Esophagus squamous epithelium (tissue), 5 donors: ENCODE results near the gene ZNF648. TPM values are rescaled to one million over a fixed set of nuclear protein-coding genes. Genes with fewer than 3 reads are reported as not detected.

Source experiments
- DNase-seq: peaks from one replicate; lab custom pipeline; 2025; lab: John Stamatoyannopoulos, UW
- H3K27ac ChIP-seq, 4 donors: fragments of 200-600 bp; sonication (generic); one replicate each; pipeline ENCODE4 v1.5.1; 2016 to 2019; ENCODE audit warnings: mild to moderate bottlenecking in 1 of 4
- H3K27me3 ChIP-seq, 4 donors: fragments of 200-600 bp; sonication (generic); 1 replicate in 3 of 4; 2 replicates in 1 of 4; pipeline versions ENCODE4 v1.5.1 to v1.6.0; 2017 to 2021; ENCODE audit warnings: antibody characterized with exemption in 1 of 4
- H3K36me3 ChIP-seq, 3 donors: fragments of 200-600 bp; sonication (generic); one replicate each; pipeline ENCODE4 v1.5.1; 2016 to 2019
- H3K4me1 ChIP-seq, 3 donors: fragments of 200-600 bp; sonication (generic); one replicate each; pipeline ENCODE4 v1.5.1; 2017 to 2019
- H3K4me3 ChIP-seq, 4 donors: fragments of 200-600 bp; sonication (generic); 1 replicate in 3 of 4; 2 replicates in 1 of 4; pipeline ENCODE4 v1.5.1; 2016 to 2019; ENCODE audit warnings: mild to moderate bottlenecking in 2 of 4, moderate library complexity in 1 of 4
- H3K9me3 ChIP-seq, 3 donors: fragments of 200-600 bp; sonication (generic); one replicate each; pipeline ENCODE4 v1.5.1; 2016 to 2019
- POLR2A ChIP-seq, 4 donors: fragments of 450-650 bp; IDR thresholded peaks; one replicate each; pipeline ENCODE4 v1.6.1; 2017; ENCODE audit warnings: antibody characterized with exemption in 4 of 4, mild to moderate bottlenecking in 4 of 4, moderate library complexity in 3 of 4
- WGBS, 2 donors: methylation state at CpG; one replicate each; pipeline ENCODE4 v1.1.5; 2018; 5-methylcytosine and 5-hydroxymethylcytosine counted together
- intact Hi-C: fragments of 100-400 bp; cut with DNase I; formaldehyde crosslinking; loops from one replicate; pipeline ENCODE4 v1.15.0; 2022
- total RNA-seq, 4 donors: library from RNA; depleted of rRNA; stranded (reverse); fragments of >200 nt; gene quantifications; one replicate each; pipeline ENCODE4 v1.1.0, GENCODE V29; 2016
- TF ChIP-seq, protein P1 (sequence below), 6 experiments: fragments of 450-650 bp in 4 of 6; fragments of 200-600 bp in 2 of 6; sonication (generic) in 2 of 6; IDR thresholded peaks; one replicate each; pipeline ENCODE4 v1.5.1; 2016 to 2019; ENCODE audit warnings: antibody characterized with exemption in 6 of 6, mild to moderate bottlenecking in 4 of 6, moderate library complexity in 4 of 6
- donor health status: DM: yes; HTN: yes; CAD: no.

Gene ZNF648, protein sequence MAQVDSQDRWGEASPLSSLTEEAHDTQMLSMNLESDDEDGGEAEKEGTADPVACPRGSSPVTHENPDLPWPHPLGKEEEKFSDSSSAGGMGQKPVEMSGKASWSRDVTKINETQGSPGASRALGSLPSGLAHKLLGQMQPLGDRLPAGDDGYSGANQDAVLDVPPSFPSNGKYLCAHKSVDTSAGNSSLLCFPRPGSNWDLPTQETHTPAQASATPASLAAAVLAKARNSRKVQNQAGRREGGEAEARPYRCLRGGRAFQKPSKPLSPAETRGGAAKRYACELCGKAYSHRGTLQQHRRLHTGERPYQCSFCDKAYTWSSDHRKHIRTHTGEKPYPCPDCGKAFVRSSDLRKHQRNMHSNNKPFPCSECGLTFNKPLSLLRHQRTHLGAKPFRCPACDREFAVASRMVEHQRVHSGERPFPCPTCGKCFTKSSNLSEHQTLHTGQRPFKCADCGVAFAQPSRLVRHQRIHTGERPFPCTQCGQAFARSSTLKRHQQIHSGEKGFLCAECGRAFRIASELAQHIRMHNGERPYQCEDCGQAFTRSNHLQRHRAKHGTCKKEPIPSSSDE
- total RNA-seq: under 1 TPM in 1 of 4 donors, not detected in 3; under 0.01 TPM

DNA sequence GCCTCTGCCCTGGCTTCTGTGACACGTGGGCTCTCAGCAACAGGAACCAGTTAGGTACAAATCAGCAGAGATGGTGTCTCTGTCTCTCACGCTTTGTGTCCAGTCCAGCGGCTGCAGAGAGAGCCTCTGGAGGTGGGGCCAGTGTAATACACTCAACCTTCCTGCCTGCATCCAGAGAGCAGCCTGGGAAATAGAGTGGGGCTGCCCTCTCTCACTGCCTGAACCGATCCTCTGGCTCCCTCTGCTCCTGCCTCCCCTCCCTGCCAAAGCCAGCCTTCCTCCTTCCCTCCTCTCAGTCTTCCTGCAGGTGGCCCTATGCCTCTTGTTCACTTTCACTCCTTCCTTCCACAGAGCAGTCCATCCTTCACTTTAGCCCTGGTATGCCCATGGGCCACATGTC lies at the start of gene ZNF648:
Gene ZNF648 (minus strand): TSS at position 119 of the 400 bp plus-strand sequence. CDS start 3,702 bp downstream, outside the sequence.
- no peaks in the 10 kb centered on the region for H3K36me3 ChIP-seq
- H3K9me3 ChIP-seq: no peaks in the 10 kb centered on the region
- intact Hi-C loops: no loop called here
- no peak within 1 kb of the TSS for H3K27ac ChIP-seq
- H3K4me1 ChIP-seq: peaks cover 0 to 8% (median 0%) of the 10 kb centered on the region in 3 donors
- no peak for TF ChIP-seq POLR2A (IDR thresholded peaks at IDR 0.05)
- TF ChIP-seq, protein P1, sequence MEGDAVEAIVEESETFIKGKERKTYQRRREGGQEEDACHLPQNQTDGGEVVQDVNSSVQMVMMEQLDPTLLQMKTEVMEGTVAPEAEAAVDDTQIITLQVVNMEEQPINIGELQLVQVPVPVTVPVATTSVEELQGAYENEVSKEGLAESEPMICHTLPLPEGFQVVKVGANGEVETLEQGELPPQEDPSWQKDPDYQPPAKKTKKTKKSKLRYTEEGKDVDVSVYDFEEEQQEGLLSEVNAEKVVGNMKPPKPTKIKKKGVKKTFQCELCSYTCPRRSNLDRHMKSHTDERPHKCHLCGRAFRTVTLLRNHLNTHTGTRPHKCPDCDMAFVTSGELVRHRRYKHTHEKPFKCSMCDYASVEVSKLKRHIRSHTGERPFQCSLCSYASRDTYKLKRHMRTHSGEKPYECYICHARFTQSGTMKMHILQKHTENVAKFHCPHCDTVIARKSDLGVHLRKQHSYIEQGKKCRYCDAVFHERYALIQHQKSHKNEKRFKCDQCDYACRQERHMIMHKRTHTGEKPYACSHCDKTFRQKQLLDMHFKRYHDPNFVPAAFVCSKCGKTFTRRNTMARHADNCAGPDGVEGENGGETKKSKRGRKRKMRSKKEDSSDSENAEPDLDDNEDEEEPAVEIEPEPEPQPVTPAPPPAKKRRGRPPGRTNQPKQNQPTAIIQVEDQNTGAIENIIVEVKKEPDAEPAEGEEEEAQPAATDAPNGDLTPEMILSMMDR (IDR thresholded peaks at IDR 0.05): no peak
- no peak for DNase-seq
- WGBS, 2 donors: 30 to 44% methylated on average over 2 to 4 of the region's 4 CpGs
- no peak within 1 kb of the TSS for H3K4me3 ChIP-seq
- peaks cover 0 to 48% (median 0%) of the 10 kb centered on the region in 4 donors for H3K27me3 ChIP-seq

DNA sequence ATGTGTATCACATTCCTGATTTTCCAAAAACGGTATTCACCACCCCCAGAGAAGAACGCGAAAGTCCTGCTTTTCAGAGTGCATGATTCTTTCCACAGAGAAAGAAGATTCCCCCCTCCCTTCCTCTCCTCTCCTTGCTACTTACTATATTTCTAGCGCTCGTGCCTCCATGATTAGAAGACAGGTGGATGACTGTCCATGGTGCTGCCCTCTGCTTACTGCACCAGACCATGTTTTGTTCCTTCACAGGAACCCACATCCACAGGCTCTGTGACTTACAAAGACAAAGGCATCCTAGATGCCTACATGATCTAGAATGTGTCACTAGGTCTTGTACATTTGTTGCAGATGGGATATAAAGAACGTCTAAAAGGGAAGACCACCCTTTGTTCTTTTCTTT lies 49.1 kb upstream of the ZNF648 start:
- Histone ChIP-seq H3K27me3 (peaks cover 0 to 6% (median 0%) of the 10 kb centered on the region in 4 donors), H3K9me3 (no peaks in the 10 kb centered on the region), H3K27ac (no peak overlapping the region), H3K4me1 (peaks cover 0 to 24% (median 0%) of the 10 kb centered on the region in 3 donors), H3K36me3 (no peaks in the 10 kb centered on the region), H3K4me3 (no peak overlapping the region)
- no peak for DNase-seq
- intact Hi-C loops: no loop called here
- WGBS, 2 donors: 84 to 95% methylated on average over 6 of the region's 6 CpGs
- TF ChIP-seq POLR2A (IDR thresholded peaks at IDR 0.05): no peak
- TF ChIP-seq, protein P1 (IDR thresholded peaks at IDR 0.05): peak in 1 of 6 experiments; percentile 18

DNA sequence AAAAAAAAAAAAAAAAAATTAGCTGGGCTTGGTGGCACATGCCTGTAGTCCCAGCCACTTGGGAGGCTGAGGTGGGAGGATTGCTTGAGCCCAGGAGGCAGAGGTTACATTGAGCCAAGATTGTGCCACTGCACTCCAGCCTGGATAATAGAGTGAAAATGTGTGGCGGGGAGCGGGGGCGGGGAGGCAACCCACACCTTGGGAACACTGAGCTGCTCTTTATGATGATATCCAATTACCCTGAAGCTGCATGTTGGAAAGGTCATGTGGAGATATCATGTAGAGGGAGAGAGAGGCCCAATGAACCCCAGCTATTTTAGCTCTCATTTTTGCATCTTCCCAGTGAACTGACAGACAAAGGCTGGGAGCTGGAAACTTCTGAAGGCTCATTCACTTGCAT lies 48.3 kb upstream of the ZNF648 start:
- no peak for TF ChIP-seq POLR2A (IDR thresholded peaks at IDR 0.05)
- TF ChIP-seq, protein P1 (IDR thresholded peaks at IDR 0.05): no peak
- WGBS, 2 donors: 93 to 98% methylated on average over 3 of the region's 3 CpGs
- Histone ChIP-seq H3K27ac (no peak overlapping the region), H3K4me3 (no peak overlapping the region), H3K4me1 (peaks cover 0 to 24% (median 0%) of the 10 kb centered on the region in 3 donors), H3K9me3 (no peaks in the 10 kb centered on the region), H3K36me3 (no peaks in the 10 kb centered on the region), H3K27me3 (peaks cover 0 to 6% (median 0%) of the 10 kb centered on the region in 4 donors)
- no peak for DNase-seq
- intact Hi-C loops: no loop called here

DNA sequence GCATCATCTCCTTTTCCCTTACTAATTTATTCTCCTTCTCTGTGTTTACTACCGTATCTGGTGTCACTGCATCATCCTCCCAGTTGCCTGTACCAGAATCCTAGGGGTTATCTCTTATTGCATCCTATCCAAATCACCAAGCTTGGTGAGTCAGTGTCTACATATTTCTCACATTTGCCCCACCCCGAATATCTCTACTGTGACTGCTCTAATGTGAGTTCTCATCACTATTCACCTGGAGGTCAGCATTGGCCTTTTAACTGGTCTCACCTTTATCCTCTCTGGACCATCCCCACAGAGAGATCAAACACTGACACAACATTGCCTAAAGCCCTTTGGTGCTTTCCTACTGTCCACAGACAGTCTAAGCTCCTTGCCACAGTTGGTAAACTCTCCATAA lies 45.7 kb upstream of the ZNF648 start:
- H3K9me3 ChIP-seq: no peaks in the 10 kb centered on the region
- no peak overlapping the region for H3K27ac ChIP-seq
- H3K4me3 ChIP-seq: no peak overlapping the region
- H3K36me3 ChIP-seq: no peaks in the 10 kb centered on the region
- TF ChIP-seq, protein P1 (IDR thresholded peaks at IDR 0.05): no peak
- TF ChIP-seq POLR2A (IDR thresholded peaks at IDR 0.05): no peak
- no peaks in the 10 kb centered on the region for H3K27me3 ChIP-seq
- H3K4me1 ChIP-seq: peaks cover 0 to 15% (median 3%) of the 10 kb centered on the region in 3 donors
- DNase-seq: no peak
- intact Hi-C loops: no loop called here
- WGBS, 2 donors: 62 to 76% methylated on average over 2 of the region's 2 CpGs

DNA sequence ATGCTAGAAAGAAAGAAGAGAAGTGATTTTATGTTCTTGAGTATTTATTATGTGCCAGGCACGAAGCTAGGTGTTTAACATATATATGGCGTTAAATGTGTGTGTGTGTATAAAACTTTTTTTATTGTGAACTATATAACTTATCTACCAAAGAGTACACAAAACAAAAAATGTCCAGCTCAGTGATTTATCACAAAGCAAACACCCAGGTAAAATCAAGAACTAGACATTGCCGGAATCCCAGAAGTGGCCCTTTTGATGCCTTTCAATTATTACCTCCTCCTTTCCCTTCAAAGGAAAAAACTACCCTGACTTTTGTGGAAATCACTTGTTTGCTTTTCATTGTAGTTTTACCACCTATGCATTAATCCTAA lies 40.5 kb upstream of the ZNF648 start:
- peaks cover 0 to 21% (median 10%) of the 10 kb centered on the region in 3 donors for H3K4me1 ChIP-seq
- H3K4me3 ChIP-seq: no peak overlapping the region
- DNase-seq: no peak
- H3K27me3 ChIP-seq: no peaks in the 10 kb centered on the region
- no peaks in the 10 kb centered on the region for H3K36me3 ChIP-seq
- peaks cover 0 to 5% (median 0%) of the 10 kb centered on the region in 3 donors for H3K9me3 ChIP-seq
- intact Hi-C loops: no loop called here
- H3K27ac ChIP-seq: peak overlapping the region in 2 of 4 donors; percentile 13 to 29
- WGBS, 2 donors: 72 to 81% methylated on average over 3 of the region's 3 CpGs
- TF ChIP-seq, protein P1 (IDR thresholded peaks at IDR 0.05): no peak
- TF ChIP-seq POLR2A (IDR thresholded peaks at IDR 0.05): no peak
